ENCODE results near the gene COL4A2. TPM values are rescaled to one million over a fixed set of nuclear protein-coding genes. Genes with fewer than 3 reads are reported as not detected.
A peak's percentile ranks its signal among the peaks of the same experiment; 100 is the strongest.

The COL4A2 gene
- total and polyA plus RNA-seq, 2 experiments from 2014 or later = 146 to 455 TPM

DNA sequence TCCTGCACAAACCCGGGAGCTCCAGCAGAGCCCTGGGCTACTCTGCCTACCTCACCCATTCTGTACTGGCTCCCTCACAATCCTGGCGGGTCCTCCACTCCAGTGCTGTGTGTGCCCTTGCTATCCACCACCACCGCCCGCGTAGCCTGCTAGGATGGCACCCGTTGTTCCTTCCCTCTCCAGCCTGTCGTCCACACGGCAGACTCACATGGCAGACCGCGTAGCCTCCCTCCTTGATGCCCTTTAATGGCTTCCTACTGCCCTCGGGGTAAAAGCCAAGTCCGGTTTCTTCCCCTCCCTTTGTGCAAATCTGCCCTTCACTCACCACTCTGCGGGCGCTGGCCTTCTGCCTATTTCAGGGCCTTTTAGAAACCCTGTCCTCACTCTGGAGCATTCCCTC lies 147.9 kb downstream of the COL4A2 start:
- no peaks in the 10 kb centered on the region for H3K27me3 ChIP-seq (replicated peaks; ENCODE audit: insufficient read depth)
- no peaks in the 10 kb centered on the region for H3K9me2 ChIP-seq (ENCODE audit: insufficient read depth)
- H3K4me3 ChIP-seq = no peak overlapping the region
- no peak overlapping the region for H3K4me2 ChIP-seq (ENCODE audit: unreplicated experiment)
- DNase-seq = no peak
- 81 to 87% methylated on average over 10 to 14 of the region's 14 CpGs for WGBS, 2 experiments (ENCODE audit: low coverage in 1 of 2, low lambda C conversion rate in 2 of 2, missing lambda C conversion rate in 2 of 2)
- TF ChIP-seq EZH2 (IDR thresholded peaks at IDR 0.05; ENCODE audit: insufficient read depth, poor library complexity, severe bottlenecking) (no peak), EZH2phosphoT487 (IDR thresholded peaks at IDR 0.05; ENCODE audit: insufficient read depth, low read depth) (no peak)
- no peak overlapping the region for H3K27ac ChIP-seq
- H3K36me3 ChIP-seq (ENCODE audit: low read depth) = no peaks in the 10 kb centered on the region
- H2AFZ ChIP-seq = no peak overlapping the region
- H4K20me1 ChIP-seq (ENCODE audit: insufficient read depth) = no peaks in the 10 kb centered on the region
- H3F3A ChIP-seq (ENCODE audit: insufficient read depth) = no peaks in the 10 kb centered on the region
- H3K79me2 ChIP-seq (ENCODE audit: insufficient read depth) = no peaks in the 10 kb centered on the region
- H3K9me3 ChIP-seq (ENCODE audit: low read depth) = no peaks in the 10 kb centered on the region
- H3K4me1 ChIP-seq (ENCODE audit: insufficient read depth) = no peaks in the 10 kb centered on the region
- in situ Hi-C loops (cut with MboI) = no loop called here
- H3K9ac ChIP-seq = no peak overlapping the region

DNA sequence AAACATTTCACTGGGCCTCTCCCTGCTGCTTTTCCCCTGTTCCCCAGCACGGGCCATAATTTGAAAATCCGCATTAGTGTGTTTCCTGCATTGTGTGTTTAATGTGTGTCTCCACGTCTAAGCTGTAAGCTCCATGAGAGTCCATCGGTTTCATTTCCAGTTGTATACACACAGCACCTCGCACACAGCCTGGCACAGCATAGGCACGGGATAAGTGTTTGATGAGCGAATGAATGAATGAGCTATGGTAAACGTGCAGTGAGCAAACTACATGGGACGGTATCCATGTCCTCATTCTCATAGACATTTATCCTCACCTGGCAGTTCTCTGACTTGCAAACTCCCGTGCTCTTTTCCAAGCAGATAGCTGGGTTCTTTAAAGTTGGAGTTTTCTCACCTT lies 148.4 kb downstream of the COL4A2 start:
- Histone ChIP-seq H3K4me3 (no peak overlapping the region), H3K36me3 (ENCODE audit: low read depth) (no peaks in the 10 kb centered on the region), H3K9me2 (ENCODE audit: insufficient read depth) (no peaks in the 10 kb centered on the region), H3K4me1 (ENCODE audit: insufficient read depth) (no peaks in the 10 kb centered on the region), H3K9me3 (ENCODE audit: low read depth) (no peaks in the 10 kb centered on the region), H3K4me2 (ENCODE audit: unreplicated experiment) (no peak overlapping the region), H3K27me3 (replicated peaks; ENCODE audit: insufficient read depth) (no peaks in the 10 kb centered on the region), H3K79me2 (ENCODE audit: insufficient read depth) (no peaks in the 10 kb centered on the region), H3F3A (ENCODE audit: insufficient read depth) (no peaks in the 10 kb centered on the region), H3K9ac (no peak overlapping the region), H2AFZ (no peak overlapping the region), H4K20me1 (ENCODE audit: insufficient read depth) (no peaks in the 10 kb centered on the region), H3K27ac (no peak overlapping the region)
- no peak for DNase-seq
- 65 to 68% methylated on average over 9 to 10 of the region's 10 CpGs for WGBS, 2 experiments (ENCODE audit: low coverage in 1 of 2, low lambda C conversion rate in 2 of 2, missing lambda C conversion rate in 2 of 2)
- no peak for TF ChIP-seq EZH2phosphoT487 (IDR thresholded peaks at IDR 0.05; ENCODE audit: insufficient read depth, low read depth)
- TF ChIP-seq EZH2 (IDR thresholded peaks at IDR 0.05; ENCODE audit: insufficient read depth, poor library complexity, severe bottlenecking) = no peak
- in situ Hi-C loops (cut with MboI) = no loop called here

DNA sequence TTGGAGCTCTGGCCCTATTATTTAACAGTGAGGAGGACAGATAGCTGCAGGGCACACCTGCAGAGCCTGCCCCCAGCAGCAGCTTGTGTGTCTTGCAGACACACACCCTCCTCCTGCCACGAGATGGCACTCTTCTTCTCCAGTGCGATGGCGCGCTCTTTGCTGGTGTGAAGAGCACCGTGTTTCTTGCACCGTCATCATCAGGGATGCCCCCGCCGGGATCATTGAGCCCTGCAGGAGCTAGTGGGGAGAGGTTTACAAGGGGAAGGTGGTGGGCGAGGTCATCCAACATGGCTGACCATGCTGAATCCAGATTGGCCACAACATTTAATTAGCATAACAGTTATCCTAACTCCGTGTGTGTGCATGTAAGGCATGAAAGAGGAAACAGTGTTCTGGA lies 148.9 kb downstream of the COL4A2 start:
- Histone ChIP-seq H3K4me2 (ENCODE audit: unreplicated experiment) (no peak overlapping the region), H3K9me2 (ENCODE audit: insufficient read depth) (no peaks in the 10 kb centered on the region), H3K27ac (no peak overlapping the region), H2AFZ (no peak overlapping the region), H3K27me3 (replicated peaks; ENCODE audit: insufficient read depth) (no peaks in the 10 kb centered on the region), H3K4me1 (ENCODE audit: insufficient read depth) (no peaks in the 10 kb centered on the region), H3K4me3 (no peak overlapping the region), H3K79me2 (ENCODE audit: insufficient read depth) (no peaks in the 10 kb centered on the region), H3K9me3 (ENCODE audit: low read depth) (no peaks in the 10 kb centered on the region), H3F3A (ENCODE audit: insufficient read depth) (no peaks in the 10 kb centered on the region), H4K20me1 (ENCODE audit: insufficient read depth) (no peaks in the 10 kb centered on the region), H3K9ac (no peak overlapping the region), H3K36me3 (ENCODE audit: low read depth) (no peaks in the 10 kb centered on the region)
- TF ChIP-seq EZH2phosphoT487 (IDR thresholded peaks at IDR 0.05; ENCODE audit: insufficient read depth, low read depth) (no peak), EZH2 (IDR thresholded peaks at IDR 0.05; ENCODE audit: insufficient read depth, poor library complexity, severe bottlenecking) (no peak)
- in situ Hi-C loops (cut with MboI) = no loop called here
- peak; percentile 78 for DNase-seq
- 42 to 46% methylated on average over 10 of the region's 10 CpGs for WGBS, 2 experiments (ENCODE audit: low coverage in 1 of 2, low lambda C conversion rate in 2 of 2, missing lambda C conversion rate in 2 of 2)

DNA sequence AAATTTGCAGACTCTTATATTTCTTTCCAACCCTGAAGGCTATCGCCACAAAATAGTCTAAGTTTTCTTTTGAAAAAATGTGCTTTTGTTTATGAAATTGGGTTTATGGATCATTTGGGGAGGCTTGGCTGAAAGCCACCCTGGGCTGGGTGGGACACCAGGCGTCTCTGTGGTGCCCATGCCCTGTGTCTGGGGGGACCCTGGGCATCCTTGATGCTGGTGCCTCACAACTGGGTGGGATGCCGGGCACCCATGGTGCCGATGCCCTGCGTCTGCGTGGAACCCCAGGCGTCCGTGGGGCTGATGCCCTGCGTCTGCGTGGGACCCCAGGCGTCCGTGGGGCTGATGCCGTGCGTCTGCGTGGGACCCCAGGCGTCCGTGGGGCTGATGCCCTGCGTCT lies 149.5 kb downstream of the COL4A2 start:
- Histone ChIP-seq H3K27ac (no peak overlapping the region), H3K4me3 (no peak overlapping the region), H3K9me3 (ENCODE audit: low read depth) (no peaks in the 10 kb centered on the region), H3K4me1 (ENCODE audit: insufficient read depth) (no peaks in the 10 kb centered on the region), H3K9ac (no peak overlapping the region), H3K27me3 (replicated peaks; ENCODE audit: insufficient read depth) (no peaks in the 10 kb centered on the region), H3K9me2 (ENCODE audit: insufficient read depth) (no peaks in the 10 kb centered on the region), H2AFZ (no peak overlapping the region), H3K79me2 (ENCODE audit: insufficient read depth) (no peaks in the 10 kb centered on the region), H4K20me1 (ENCODE audit: insufficient read depth) (no peaks in the 10 kb centered on the region), H3F3A (ENCODE audit: insufficient read depth) (no peaks in the 10 kb centered on the region), H3K4me2 (ENCODE audit: unreplicated experiment) (no peak overlapping the region), H3K36me3 (ENCODE audit: low read depth) (no peaks in the 10 kb centered on the region)
- TF ChIP-seq EZH2 (IDR thresholded peaks at IDR 0.05; ENCODE audit: insufficient read depth, poor library complexity, severe bottlenecking) (no peak), EZH2phosphoT487 (IDR thresholded peaks at IDR 0.05; ENCODE audit: insufficient read depth, low read depth) (no peak)
- in situ Hi-C loops (cut with MboI) = no loop called here
- DNase-seq = no peak
- WGBS, 2 experiments (ENCODE audit: low coverage in 1 of 2, low lambda C conversion rate in 2 of 2, missing lambda C conversion rate in 2 of 2) = 78 to 86% methylated on average over 9 to 18 of the region's 18 CpGs

DNA sequence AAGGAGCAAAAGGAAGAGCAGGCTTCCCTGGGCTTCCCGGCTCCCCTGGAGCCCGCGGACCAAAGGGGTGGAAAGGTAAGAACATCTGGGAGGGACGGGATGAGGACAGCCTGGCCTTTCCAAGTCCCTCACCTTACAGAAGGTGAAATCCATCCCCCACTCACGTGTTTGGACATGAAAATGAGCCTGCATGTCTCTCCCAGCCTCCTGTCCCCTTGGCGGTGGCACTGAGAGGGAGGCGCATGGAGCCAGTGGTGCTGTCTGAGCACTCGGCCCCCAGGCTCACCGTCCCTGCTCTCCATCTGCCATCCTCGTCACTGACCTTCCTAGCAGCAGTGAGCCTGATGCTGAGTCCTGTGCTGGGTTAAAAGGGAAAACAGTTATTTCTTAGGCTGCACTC lies 150.3 kb downstream of the COL4A2 start:
- TF ChIP-seq EZH2phosphoT487 (IDR thresholded peaks at IDR 0.05; ENCODE audit: insufficient read depth, low read depth) (no peak), EZH2 (IDR thresholded peaks at IDR 0.05; ENCODE audit: insufficient read depth, poor library complexity, severe bottlenecking) (no peak)
- H3K79me2 ChIP-seq (ENCODE audit: insufficient read depth) = no peaks in the 10 kb centered on the region
- H3K36me3 ChIP-seq (ENCODE audit: low read depth) = peaks cover 2% of the 10 kb centered on the region; the same call in 1 of the 2 replicates
- H2AFZ ChIP-seq = no peak overlapping the region
- H3K4me3 ChIP-seq = no peak overlapping the region
- H3F3A ChIP-seq (ENCODE audit: insufficient read depth) = no peaks in the 10 kb centered on the region
- no peak overlapping the region for H3K4me2 ChIP-seq (ENCODE audit: unreplicated experiment)
- H3K9me3 ChIP-seq (ENCODE audit: low read depth) = no peaks in the 10 kb centered on the region
- H3K9me2 ChIP-seq (ENCODE audit: insufficient read depth) = no peaks in the 10 kb centered on the region
- H3K27me3 ChIP-seq (replicated peaks; ENCODE audit: insufficient read depth) = no peaks in the 10 kb centered on the region
- WGBS, 2 experiments (ENCODE audit: low coverage in 1 of 2, low lambda C conversion rate in 2 of 2, missing lambda C conversion rate in 2 of 2) = 93 to 94% methylated on average over 10 of the region's 10 CpGs
- no peak overlapping the region for H3K27ac ChIP-seq
- in situ Hi-C loops (cut with MboI) = no loop called here
- no peak overlapping the region for H3K9ac ChIP-seq
- H3K4me1 ChIP-seq (ENCODE audit: insufficient read depth) = no peaks in the 10 kb centered on the region
- H4K20me1 ChIP-seq (ENCODE audit: insufficient read depth) = no peaks in the 10 kb centered on the region
- no peak for DNase-seq
